MCF 10A (cell line): Measurements from ENCODE around the gene TAS1R3. TPM values are rescaled to one million over a fixed set of nuclear protein-coding genes. Genes with fewer than 3 reads are reported as not detected.

Experiments used
- BruUV-seq: library from RNA; stranded (reverse); fragments of 400-500 nt; replicated peaks from 2 replicates; lab custom pipeline; 2021; lab: Mats Ljungman, UMichigan
- CTCF ChIA-PET: fragments of 300-600 bp; sonication (Branson Sonifier 250); formaldehyde crosslinking; extraction: SDS; loops from one replicate; lab custom pipeline; 2021; ENCODE audit warnings: antibody characterized with exemption, inconsistent platforms; lab: Yijun Ruan, JAX
- POLR2A ChIA-PET: fragments of 300-600, 350-650 bp; sonication (Branson Sonifier 250); formaldehyde crosslinking; extraction: SDS; loops from one replicate; lab custom pipeline; 2020; ENCODE audit warnings: antibody characterized with exemption, inconsistent platforms; lab: Yijun Ruan, JAX
- DNase-seq: peaks from one replicate; pipeline ENCODE4 v3.0.0-alpha.2; 2018; ENCODE audit not compliant: unreplicated experiment
- H3K27ac Mint-ChIP-seq: one replicate; pipeline ENCODE4 v1.8.0; 2022; ENCODE audit warnings: mild to moderate bottlenecking, low read depth, mixed read lengths; ENCODE audit not compliant: unreplicated experiment
- H3K27me3 Mint-ChIP-seq: one replicate; pipeline ENCODE4 v1.8.0; 2022; ENCODE audit warnings: mixed read lengths; ENCODE audit not compliant: insufficient read depth, unreplicated experiment
- H3K36me3 Mint-ChIP-seq: one replicate; pipeline ENCODE4 v1.8.0; 2022; ENCODE audit warnings: mild to moderate bottlenecking, moderate library complexity, mixed read lengths; ENCODE audit not compliant: insufficient read depth, unreplicated experiment
- H3K4me1 Mint-ChIP-seq: one replicate; pipeline ENCODE4 v1.8.0; 2022; ENCODE audit warnings: mixed read lengths; ENCODE audit not compliant: insufficient read depth, unreplicated experiment
- H3K4me3 Mint-ChIP-seq: one replicate; pipeline ENCODE4 v1.8.0; 2022; ENCODE audit warnings: mild to moderate bottlenecking, moderate library complexity, mixed read lengths; ENCODE audit not compliant: unreplicated experiment
- H3K9me3 Mint-ChIP-seq: one replicate; pipeline ENCODE4 v1.8.0; 2022; ENCODE audit warnings: mixed read lengths; ENCODE audit not compliant: unreplicated experiment
- intact Hi-C: fragments of 100-400 bp; cut with micrococcal nuclease; formaldehyde crosslinking; loops from 2 replicates; pipeline ENCODE4 v1.14.1; 2022
- total RNA-seq: library from RNA; stranded (reverse); gene quantifications from 2 replicates; pipeline ENCODE4 v1.2.3, GENCODE V29; 2022
- TF ChIP-seq, protein P1 (sequence below): fragments of 200-600 bp; IDR thresholded peaks from one replicate; pipeline ENCODE4 v1.8.0; 2022; ENCODE audit warnings: antibody characterized with exemption, mild to moderate bottlenecking; ENCODE audit not compliant: unreplicated experiment

The TAS1R3 gene
- total RNA-seq, 1 experiment from 2014 or later: not detected

DNA sequence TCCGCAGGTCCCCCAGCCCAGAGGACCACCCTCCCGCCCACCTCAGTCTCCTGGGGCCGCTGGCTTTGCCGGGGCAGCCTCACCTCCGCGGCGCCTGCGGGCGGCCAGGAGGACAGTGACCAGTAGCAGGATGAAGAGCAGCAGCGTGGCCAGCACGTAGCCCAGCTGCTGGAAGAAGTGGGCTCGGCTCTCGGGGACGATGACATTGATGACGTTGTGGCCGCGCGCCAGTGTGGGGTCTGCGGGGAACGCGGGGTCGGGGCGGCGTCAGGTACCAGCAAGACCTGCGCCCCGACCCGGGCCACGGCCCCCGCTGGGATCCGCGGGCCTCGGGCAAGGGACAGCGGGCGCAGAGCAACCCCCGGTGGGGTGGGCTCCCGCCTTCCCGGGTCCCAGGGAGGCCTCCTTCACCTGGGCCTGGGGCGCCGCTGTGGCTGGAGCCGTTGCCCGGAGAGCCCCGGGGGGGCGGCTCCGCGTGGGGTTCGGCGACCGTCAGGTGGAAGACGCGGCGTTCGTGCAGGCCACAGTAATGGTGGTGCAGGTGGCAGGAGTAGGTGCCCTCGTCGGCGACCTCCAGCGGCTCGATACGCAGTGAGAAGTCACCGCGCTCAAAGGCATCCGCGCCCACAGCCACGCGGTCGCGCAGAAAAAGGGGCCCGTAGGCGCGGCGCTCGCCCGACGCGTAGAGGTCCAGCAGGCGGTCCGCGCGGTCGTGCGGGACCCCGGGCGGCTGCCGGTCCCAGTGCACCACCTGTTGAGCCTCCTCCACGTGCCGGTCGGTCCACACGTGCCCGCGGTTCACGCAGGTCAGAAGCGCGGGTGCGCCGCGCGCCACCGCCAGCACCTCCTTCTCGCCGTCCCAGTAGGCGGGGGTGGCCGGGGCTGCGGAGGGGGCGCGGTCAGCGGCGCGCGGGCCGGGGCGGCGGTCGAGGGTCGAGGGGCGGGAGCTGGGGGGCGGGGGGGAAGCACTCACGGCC is 23.5 kb downstream of the TAS1R3 start:
- intact Hi-C loops: no loop called here

DNA sequence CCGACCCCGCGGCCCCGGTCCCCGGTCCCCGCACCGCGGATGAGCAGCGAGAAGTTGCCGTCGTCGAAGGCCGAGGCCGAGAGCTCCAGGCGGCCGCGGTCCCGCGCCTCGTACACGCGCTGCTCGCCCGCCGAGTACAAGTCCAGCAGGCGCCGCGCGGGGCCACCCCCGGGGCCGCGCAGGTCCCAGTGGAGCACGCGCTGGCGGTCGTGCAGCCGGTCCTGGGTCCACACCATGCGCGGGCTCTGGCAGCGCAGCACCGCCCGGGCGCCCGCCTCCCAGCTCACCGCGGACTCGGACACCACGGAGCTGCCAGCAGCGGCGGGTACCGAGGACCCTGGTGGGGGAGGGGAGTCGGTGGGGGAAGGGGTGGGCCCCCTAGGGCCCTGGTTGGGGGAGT is 24.3 kb downstream of the TAS1R3 start:
- CTCF ChIA-PET: no interaction called here
- no TSS peak for BruUV-seq
- intact Hi-C loops: no loop called here
- Mint-ChIP-seq H3K4me3 (no peak overlapping the region), H3K4me1 (peaks cover under 1% of the 10 kb centered on the region), H3K9me3 (no peaks in the 10 kb centered on the region), H3K27ac (no peak overlapping the region), H3K27me3 (no peaks in the 10 kb centered on the region), H3K36me3 (peaks cover 5% of the 10 kb centered on the region)
- TF ChIP-seq, protein P1, sequence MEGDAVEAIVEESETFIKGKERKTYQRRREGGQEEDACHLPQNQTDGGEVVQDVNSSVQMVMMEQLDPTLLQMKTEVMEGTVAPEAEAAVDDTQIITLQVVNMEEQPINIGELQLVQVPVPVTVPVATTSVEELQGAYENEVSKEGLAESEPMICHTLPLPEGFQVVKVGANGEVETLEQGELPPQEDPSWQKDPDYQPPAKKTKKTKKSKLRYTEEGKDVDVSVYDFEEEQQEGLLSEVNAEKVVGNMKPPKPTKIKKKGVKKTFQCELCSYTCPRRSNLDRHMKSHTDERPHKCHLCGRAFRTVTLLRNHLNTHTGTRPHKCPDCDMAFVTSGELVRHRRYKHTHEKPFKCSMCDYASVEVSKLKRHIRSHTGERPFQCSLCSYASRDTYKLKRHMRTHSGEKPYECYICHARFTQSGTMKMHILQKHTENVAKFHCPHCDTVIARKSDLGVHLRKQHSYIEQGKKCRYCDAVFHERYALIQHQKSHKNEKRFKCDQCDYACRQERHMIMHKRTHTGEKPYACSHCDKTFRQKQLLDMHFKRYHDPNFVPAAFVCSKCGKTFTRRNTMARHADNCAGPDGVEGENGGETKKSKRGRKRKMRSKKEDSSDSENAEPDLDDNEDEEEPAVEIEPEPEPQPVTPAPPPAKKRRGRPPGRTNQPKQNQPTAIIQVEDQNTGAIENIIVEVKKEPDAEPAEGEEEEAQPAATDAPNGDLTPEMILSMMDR: no peak
- DNase-seq: no peak
- POLR2A ChIA-PET: interaction anchor here (0.8 kb wide), 1 partner anchor 23 kb away, joined by 3 read pairs; no protein-coding TSS in a partner anchor

More for the DNA sequence above, 23.5 kb downstream of the TAS1R3 start:
- DNase-seq: no peak
- Mint-ChIP-seq H3K9me3 (no peaks in the 10 kb centered on the region), H3K4me3 (no peak overlapping the region), H3K27ac (no peak overlapping the region), H3K4me1 (no peaks in the 10 kb centered on the region), H3K36me3 (peaks cover 5% of the 10 kb centered on the region), H3K27me3 (no peaks in the 10 kb centered on the region)
- ChIA-PET CTCF (interaction anchor here (1.5 kb wide), 1 partner anchor 17 kb away, joined by 9 read pairs; no protein-coding TSS in a partner anchor), POLR2A (no interaction called here)
- no TSS peak for BruUV-seq
- TF ChIP-seq, protein P1: no peak

DNA sequence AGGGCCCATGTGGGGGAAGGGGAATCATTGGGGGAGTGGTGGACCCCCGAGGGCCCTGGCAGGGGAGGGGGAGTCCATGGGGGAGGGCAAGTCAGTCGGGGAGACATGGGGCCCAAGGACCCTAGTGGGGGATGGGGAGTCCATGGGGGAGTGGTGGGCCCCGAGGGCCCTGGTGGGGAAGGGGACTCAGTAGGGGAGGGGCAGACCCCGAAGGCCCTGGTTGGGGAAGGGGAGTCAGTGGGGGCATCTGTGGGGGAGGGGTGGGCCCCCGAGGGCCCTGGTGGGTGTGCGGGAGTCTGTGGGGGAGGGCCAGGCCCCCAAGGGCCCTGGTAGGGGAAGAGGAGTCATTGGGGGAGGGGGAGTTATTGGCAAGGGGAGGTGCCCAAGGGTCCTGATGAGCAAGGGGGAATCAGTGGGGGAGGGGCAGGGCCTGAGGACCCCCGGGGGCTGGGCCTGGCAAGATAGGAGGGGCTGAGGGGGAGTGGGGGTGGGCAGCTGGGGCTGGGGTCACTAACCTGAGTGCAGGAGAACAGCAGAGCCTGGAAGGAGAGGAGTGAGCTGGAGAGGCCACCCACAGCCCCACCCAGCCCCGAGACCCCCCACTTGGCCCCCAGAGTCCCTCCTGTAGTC is 25.2 kb downstream of the TAS1R3 start:
- H3K36me3 Mint-ChIP-seq: peaks cover 5% of the 10 kb centered on the region
- intact Hi-C loops: no loop called here
- no peaks in the 10 kb centered on the region for H3K27me3 Mint-ChIP-seq
- H3K4me1 Mint-ChIP-seq: peaks cover 9% of the 10 kb centered on the region
- BruUV-seq: no TSS peak
- H3K27ac Mint-ChIP-seq: no peak overlapping the region
- ChIA-PET CTCF (no interaction called here), POLR2A (interaction anchor here (0.8 kb wide), 1 partner anchor 24 kb away, joined by 3 read pairs; no protein-coding TSS in a partner anchor)
- H3K9me3 Mint-ChIP-seq: no peaks in the 10 kb centered on the region
- TF ChIP-seq, protein P1: no peak
- no peak for DNase-seq
- no peak overlapping the region for H3K4me3 Mint-ChIP-seq

DNA sequence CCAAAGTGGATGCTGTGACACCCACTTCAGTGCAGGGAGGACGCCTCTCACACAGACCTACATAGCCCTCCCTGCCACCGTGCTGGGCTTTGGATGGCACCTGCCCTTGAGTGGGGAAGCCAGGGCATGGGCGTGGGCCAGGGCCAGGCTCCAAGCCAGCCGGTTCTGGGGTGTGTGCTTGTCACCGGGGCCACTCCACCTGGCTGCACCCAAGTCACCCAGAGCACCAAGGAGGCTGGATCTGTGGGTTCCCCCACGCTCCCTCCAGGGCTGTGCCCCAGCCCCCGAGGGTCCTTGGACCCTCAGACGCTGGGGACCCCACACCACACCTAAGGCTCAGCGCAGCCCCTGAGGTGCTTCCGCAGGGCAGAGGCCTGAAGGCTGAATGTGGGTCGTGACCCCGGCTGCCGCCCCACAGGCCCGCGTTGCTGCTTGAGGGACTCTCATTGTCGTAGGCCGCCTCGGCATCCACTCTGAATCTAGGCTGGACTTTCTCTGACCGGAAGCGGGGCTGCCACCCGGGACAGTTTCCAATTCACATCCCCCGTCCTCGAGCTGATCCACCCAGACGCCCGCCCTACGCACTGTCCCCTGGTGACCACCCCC is 25.8 kb downstream of the TAS1R3 start:
- no peak for DNase-seq
- TF ChIP-seq, protein P1: no peak
- Mint-ChIP-seq H3K36me3 (peaks cover 5% of the 10 kb centered on the region), H3K4me3 (no peak overlapping the region), H3K27me3 (no peaks in the 10 kb centered on the region), H3K27ac (no peak overlapping the region), H3K9me3 (no peaks in the 10 kb centered on the region), H3K4me1 (peaks cover 9% of the 10 kb centered on the region)
- ChIA-PET CTCF (no interaction called here), POLR2A (no interaction called here)
- intact Hi-C loops: no loop called here
- no TSS peak for BruUV-seq
